Measurements from ENCODE around the gene COL4A5.
"Not testable (repeated sequence)": the region's sequence is repeated elsewhere in the genome, so short reads cannot be mapped to it uniquely, and the experiment has no call there.

Gene COL4A5

GRCh38 chrX:108439426-108439942, at the start of gene COL4A5:
Gene COL4A5 (plus strand): TSS chrX:108439838. CDS start chrX:108440126, 288 bp downstream.
- Histone ChIP-seq H3K4me1 (ENCODE audit: control insufficient read depth, insufficient read depth, low read length) (no peaks in the 10 kb centered on the region), H3K4me3 (ENCODE audit: low read length) (peak within 1 kb of the TSS; percentile 83), H3K9ac (ENCODE audit: low read length) (peak within 1 kb of the TSS; percentile 74), H3K27me3 (replicated peaks; ENCODE audit: control insufficient read depth, insufficient read depth, low read length) (peaks cover 34% of the 10 kb centered on the region), H3K36me3 (ENCODE audit: control insufficient read depth, insufficient read depth, low read length, severe bottlenecking) (no peaks in the 10 kb centered on the region), H3K9me3 (ENCODE audit: control insufficient read depth, low read length) (peaks cover 3% of the 10 kb centered on the region)
- peak; percentile 81 for DNase-seq (ENCODE audit: low read depth)

- not testable (repeated sequence) for H3K36me3 ChIP-seq (ENCODE audit: control insufficient read depth, insufficient read depth, low read length, severe bottlenecking); H3K9me3 ChIP-seq (ENCODE audit: control insufficient read depth, low read length); H3K4me3 ChIP-seq (ENCODE audit: low read length); H3K4me1 ChIP-seq (ENCODE audit: control insufficient read depth, insufficient read depth, low read length); H3K27me3 ChIP-seq (replicated peaks; ENCODE audit: control insufficient read depth, insufficient read depth, low read length); DNase-seq (ENCODE audit: low read depth); H3K9ac ChIP-seq (ENCODE audit: low read length)
These were observed 48.5 kb upstream of the COL4A5 start for GRCh38 chrX:108390976-108391717.

- Histone ChIP-seq H3K27me3 (replicated peaks; ENCODE audit: control insufficient read depth, insufficient read depth, low read length) (no peaks in the 10 kb centered on the region), H3K9me3 (ENCODE audit: control insufficient read depth, low read length) (no peaks in the 10 kb centered on the region), H3K4me1 (ENCODE audit: control insufficient read depth, insufficient read depth, low read length) (peaks cover 25% of the 10 kb centered on the region), H3K9ac (ENCODE audit: low read length) (no peak overlapping the region), H3K36me3 (ENCODE audit: control insufficient read depth, insufficient read depth, low read length, severe bottlenecking) (no peaks in the 10 kb centered on the region), H3K4me3 (ENCODE audit: low read length) (no peak overlapping the region)
- no peak for DNase-seq (ENCODE audit: low read depth)
These were observed 43.3 kb upstream of the COL4A5 start for GRCh38 chrX:108396188-108396891.

- Histone ChIP-seq H3K27me3 (replicated peaks; ENCODE audit: control insufficient read depth, insufficient read depth, low read length) (no peaks in the 10 kb centered on the region), H3K9ac (ENCODE audit: low read length) (no peak overlapping the region), H3K4me1 (ENCODE audit: control insufficient read depth, insufficient read depth, low read length) (peaks cover 25% of the 10 kb centered on the region), H3K9me3 (ENCODE audit: control insufficient read depth, low read length) (no peaks in the 10 kb centered on the region), H3K4me3 (ENCODE audit: low read length) (no peak overlapping the region), H3K36me3 (ENCODE audit: control insufficient read depth, insufficient read depth, low read length, severe bottlenecking) (no peaks in the 10 kb centered on the region)
- DNase-seq (ENCODE audit: low read depth): no peak
These were observed 42.7 kb upstream of the COL4A5 start for GRCh38 chrX:108396986-108397385.

- no peak overlapping the region for H3K9ac ChIP-seq (ENCODE audit: low read length)
- DNase-seq (ENCODE audit: low read depth): peak; percentile 59
- peaks cover 25% of the 10 kb centered on the region for H3K4me1 ChIP-seq (ENCODE audit: control insufficient read depth, insufficient read depth, low read length)
- no peaks in the 10 kb centered on the region for H3K27me3 ChIP-seq (replicated peaks; ENCODE audit: control insufficient read depth, insufficient read depth, low read length)
- H3K36me3 ChIP-seq (ENCODE audit: control insufficient read depth, insufficient read depth, low read length, severe bottlenecking): no peaks in the 10 kb centered on the region
- no peaks in the 10 kb centered on the region for H3K9me3 ChIP-seq (ENCODE audit: control insufficient read depth, low read length)
- H3K4me3 ChIP-seq (ENCODE audit: low read length): no peak overlapping the region
These were observed 41.8 kb upstream of the COL4A5 start for GRCh38 chrX:108397627-108398391.

GRCh38 chrX:108399418-108400165, 40.0 kb upstream of the COL4A5 start:
- Histone ChIP-seq H3K36me3 (ENCODE audit: control insufficient read depth, insufficient read depth, low read length, severe bottlenecking) (no peaks in the 10 kb centered on the region), H3K9me3 (ENCODE audit: control insufficient read depth, low read length) (no peaks in the 10 kb centered on the region), H3K27me3 (replicated peaks; ENCODE audit: control insufficient read depth, insufficient read depth, low read length) (no peaks in the 10 kb centered on the region), H3K9ac (ENCODE audit: low read length) (no peak overlapping the region), H3K4me1 (ENCODE audit: control insufficient read depth, insufficient read depth, low read length) (peaks cover 25% of the 10 kb centered on the region), H3K4me3 (ENCODE audit: low read length) (no peak overlapping the region)
- peak; percentile 74 for DNase-seq (ENCODE audit: low read depth)

- no peaks in the 10 kb centered on the region for H3K9me3 ChIP-seq (ENCODE audit: control insufficient read depth, low read length)
- no peak for DNase-seq (ENCODE audit: low read depth)
- no peak overlapping the region for H3K9ac ChIP-seq (ENCODE audit: low read length)
- H3K27me3 ChIP-seq (replicated peaks; ENCODE audit: control insufficient read depth, insufficient read depth, low read length): peaks cover 11% of the 10 kb centered on the region
- H3K4me3 ChIP-seq (ENCODE audit: low read length): no peak overlapping the region
- no peaks in the 10 kb centered on the region for H3K4me1 ChIP-seq (ENCODE audit: control insufficient read depth, insufficient read depth, low read length)
- H3K36me3 ChIP-seq (ENCODE audit: control insufficient read depth, insufficient read depth, low read length, severe bottlenecking): no peaks in the 10 kb centered on the region
These were observed 26.9 kb upstream of the COL4A5 start for GRCh38 chrX:108412783-108413182.

GRCh38 chrX:108415146-108415545, 24.5 kb upstream of the COL4A5 start:
- Histone ChIP-seq H3K9ac (ENCODE audit: low read length) (no peak overlapping the region), H3K4me1 (ENCODE audit: control insufficient read depth, insufficient read depth, low read length) (no peaks in the 10 kb centered on the region), H3K27me3 (replicated peaks; ENCODE audit: control insufficient read depth, insufficient read depth, low read length) (peaks cover 16% of the 10 kb centered on the region), H3K9me3 (ENCODE audit: control insufficient read depth, low read length) (no peaks in the 10 kb centered on the region), H3K4me3 (ENCODE audit: low read length) (no peak overlapping the region), H3K36me3 (ENCODE audit: control insufficient read depth, insufficient read depth, low read length, severe bottlenecking) (no peaks in the 10 kb centered on the region)
- no peak for DNase-seq (ENCODE audit: low read depth)

GRCh38 chrX:108415891-108416290, 23.7 kb upstream of the COL4A5 start:
- H3K9me3 ChIP-seq (ENCODE audit: control insufficient read depth, low read length): no peaks in the 10 kb centered on the region
- H3K9ac ChIP-seq (ENCODE audit: low read length): no peak overlapping the region
- no peaks in the 10 kb centered on the region for H3K4me1 ChIP-seq (ENCODE audit: control insufficient read depth, insufficient read depth, low read length)
- no peak for DNase-seq (ENCODE audit: low read depth)
- no peak overlapping the region for H3K4me3 ChIP-seq (ENCODE audit: low read length)
- no peaks in the 10 kb centered on the region for H3K36me3 ChIP-seq (ENCODE audit: control insufficient read depth, insufficient read depth, low read length, severe bottlenecking)
- H3K27me3 ChIP-seq (replicated peaks; ENCODE audit: control insufficient read depth, insufficient read depth, low read length): peaks cover 20% of the 10 kb centered on the region

- Histone ChIP-seq H3K4me3 (ENCODE audit: low read length) (no peak overlapping the region), H3K9me3 (ENCODE audit: control insufficient read depth, low read length) (no peaks in the 10 kb centered on the region)
These were observed 22.4 kb upstream of the COL4A5 start for GRCh38 chrX:108417257-108417656.

More at GRCh38 chrX:108417257-108417656, 22.4 kb upstream of the COL4A5 start:
- Histone ChIP-seq H3K4me1 (ENCODE audit: control insufficient read depth, insufficient read depth, low read length) (no peaks in the 10 kb centered on the region), H3K36me3 (ENCODE audit: control insufficient read depth, insufficient read depth, low read length, severe bottlenecking) (no peaks in the 10 kb centered on the region), H3K9ac (ENCODE audit: low read length) (no peak overlapping the region), H3K27me3 (replicated peaks; ENCODE audit: control insufficient read depth, insufficient read depth, low read length) (peaks cover 21% of the 10 kb centered on the region)
- no peak for DNase-seq (ENCODE audit: low read depth)
